ENCODE data around the gene STAT3. TPM values are rescaled to one million over a fixed set of nuclear protein-coding genes. Genes with fewer than 3 reads are reported as not detected.

The STAT3 gene
- total and polyA plus RNA-seq, 9 of the 15 experiments (the other 6 are each of a cell fraction or from before 2014, with no cell fraction given), result 90.0 to 179 (median 114) TPM

DNA sequence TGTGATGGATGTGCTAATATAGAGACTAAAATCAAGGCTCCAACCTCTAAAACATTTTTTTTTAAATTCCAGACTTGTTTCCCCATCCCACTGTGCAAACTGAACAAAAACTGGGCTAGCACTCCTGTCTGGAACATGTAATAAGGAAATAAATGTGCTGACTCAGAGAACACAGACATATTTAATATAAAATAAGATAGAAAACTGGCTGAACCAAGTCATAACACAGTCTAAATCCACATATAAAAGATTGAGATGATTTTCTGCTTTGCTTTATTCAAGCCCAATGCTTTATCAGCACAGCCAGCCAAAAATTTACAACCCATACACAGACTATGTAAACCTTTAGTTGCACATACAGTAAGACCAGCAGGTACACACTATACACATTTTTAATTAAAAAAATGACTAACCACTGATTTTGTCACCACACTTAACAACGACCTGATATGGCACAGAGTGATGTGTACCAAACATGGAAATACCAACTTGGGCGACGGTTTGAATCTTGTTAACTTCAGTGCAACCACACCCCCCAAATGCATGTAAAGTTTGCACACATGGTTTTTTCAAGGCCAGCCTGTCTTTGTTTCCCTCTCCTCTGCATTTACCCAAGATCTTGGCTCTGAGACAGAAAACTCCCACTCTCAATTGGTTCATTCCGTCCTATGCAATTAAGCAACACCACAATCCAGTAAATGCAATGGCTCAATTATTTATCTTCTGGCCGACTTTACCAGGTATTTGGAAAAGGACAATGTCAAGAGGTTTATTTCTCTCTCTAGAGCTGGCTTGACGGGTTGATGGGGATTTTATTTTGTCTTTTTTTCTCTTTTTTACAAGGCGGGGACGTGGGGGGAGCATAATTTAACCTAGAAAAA, 1.2 kb downstream of the STAT3 start (continued):
- TF ChIP-seq, protein P1, sequence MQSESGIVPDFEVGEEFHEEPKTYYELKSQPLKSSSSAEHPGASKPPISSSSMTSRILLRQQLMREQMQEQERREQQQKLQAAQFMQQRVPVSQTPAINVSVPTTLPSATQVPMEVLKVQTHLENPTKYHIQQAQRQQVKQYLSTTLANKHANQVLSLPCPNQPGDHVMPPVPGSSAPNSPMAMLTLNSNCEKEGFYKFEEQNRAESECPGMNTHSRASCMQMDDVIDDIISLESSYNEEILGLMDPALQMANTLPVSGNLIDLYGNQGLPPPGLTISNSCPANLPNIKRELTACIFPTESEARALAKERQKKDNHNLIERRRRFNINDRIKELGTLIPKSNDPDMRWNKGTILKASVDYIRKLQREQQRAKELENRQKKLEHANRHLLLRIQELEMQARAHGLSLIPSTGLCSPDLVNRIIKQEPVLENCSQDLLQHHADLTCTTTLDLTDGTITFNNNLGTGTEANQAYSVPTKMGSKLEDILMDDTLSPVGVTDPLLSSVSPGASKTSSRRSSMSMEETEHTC (IDR thresholded peaks at IDR 0.05), result no peak
- TF ChIP-seq MBD2 (IDR thresholded peaks at IDR 0.05; ENCODE audit: borderline replicate concordance, low read depth), result no peak
- no peak for TF ChIP-seq ARHGAP35 (IDR thresholded peaks at IDR 0.05; ENCODE audit: partially characterized antibody)
- TF ChIP-seq, protein P2, sequence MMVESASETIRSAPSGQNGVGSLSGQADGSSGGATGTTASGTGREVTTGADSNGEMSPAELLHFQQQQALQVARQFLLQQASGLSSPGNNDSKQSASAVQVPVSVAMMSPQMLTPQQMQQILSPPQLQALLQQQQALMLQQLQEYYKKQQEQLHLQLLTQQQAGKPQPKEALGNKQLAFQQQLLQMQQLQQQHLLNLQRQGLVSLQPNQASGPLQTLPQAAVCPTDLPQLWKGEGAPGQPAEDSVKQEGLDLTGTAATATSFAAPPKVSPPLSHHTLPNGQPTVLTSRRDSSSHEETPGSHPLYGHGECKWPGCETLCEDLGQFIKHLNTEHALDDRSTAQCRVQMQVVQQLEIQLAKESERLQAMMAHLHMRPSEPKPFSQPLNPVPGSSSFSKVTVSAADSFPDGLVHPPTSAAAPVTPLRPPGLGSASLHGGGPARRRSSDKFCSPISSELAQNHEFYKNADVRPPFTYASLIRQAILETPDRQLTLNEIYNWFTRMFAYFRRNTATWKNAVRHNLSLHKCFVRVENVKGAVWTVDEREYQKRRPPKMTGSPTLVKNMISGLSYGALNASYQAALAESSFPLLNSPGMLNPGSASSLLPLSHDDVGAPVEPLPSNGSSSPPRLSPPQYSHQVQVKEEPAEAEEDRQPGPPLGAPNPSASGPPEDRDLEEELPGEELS (CRISPR knock-in tag; IDR thresholded peaks at IDR 0.05; ENCODE audit: borderline replicate concordance), result no peak
- TF ChIP-seq ZNF408 (CRISPR knock-in tag; IDR thresholded peaks at IDR 0.05; ENCODE audit: low read depth), result no peak
- TF ChIP-seq ZNF316 (IDR thresholded peaks at IDR 0.05), result peak; percentile 88
- no peak for TF ChIP-seq CAMTA2 (CRISPR knock-in tag; conservative IDR thresholded peaks at IDR 0.05)
- TF ChIP-seq ZHX1 (conservative IDR thresholded peaks at IDR 0.05; ENCODE audit: low read length), result no peak
- TF ChIP-seq, protein P3, sequence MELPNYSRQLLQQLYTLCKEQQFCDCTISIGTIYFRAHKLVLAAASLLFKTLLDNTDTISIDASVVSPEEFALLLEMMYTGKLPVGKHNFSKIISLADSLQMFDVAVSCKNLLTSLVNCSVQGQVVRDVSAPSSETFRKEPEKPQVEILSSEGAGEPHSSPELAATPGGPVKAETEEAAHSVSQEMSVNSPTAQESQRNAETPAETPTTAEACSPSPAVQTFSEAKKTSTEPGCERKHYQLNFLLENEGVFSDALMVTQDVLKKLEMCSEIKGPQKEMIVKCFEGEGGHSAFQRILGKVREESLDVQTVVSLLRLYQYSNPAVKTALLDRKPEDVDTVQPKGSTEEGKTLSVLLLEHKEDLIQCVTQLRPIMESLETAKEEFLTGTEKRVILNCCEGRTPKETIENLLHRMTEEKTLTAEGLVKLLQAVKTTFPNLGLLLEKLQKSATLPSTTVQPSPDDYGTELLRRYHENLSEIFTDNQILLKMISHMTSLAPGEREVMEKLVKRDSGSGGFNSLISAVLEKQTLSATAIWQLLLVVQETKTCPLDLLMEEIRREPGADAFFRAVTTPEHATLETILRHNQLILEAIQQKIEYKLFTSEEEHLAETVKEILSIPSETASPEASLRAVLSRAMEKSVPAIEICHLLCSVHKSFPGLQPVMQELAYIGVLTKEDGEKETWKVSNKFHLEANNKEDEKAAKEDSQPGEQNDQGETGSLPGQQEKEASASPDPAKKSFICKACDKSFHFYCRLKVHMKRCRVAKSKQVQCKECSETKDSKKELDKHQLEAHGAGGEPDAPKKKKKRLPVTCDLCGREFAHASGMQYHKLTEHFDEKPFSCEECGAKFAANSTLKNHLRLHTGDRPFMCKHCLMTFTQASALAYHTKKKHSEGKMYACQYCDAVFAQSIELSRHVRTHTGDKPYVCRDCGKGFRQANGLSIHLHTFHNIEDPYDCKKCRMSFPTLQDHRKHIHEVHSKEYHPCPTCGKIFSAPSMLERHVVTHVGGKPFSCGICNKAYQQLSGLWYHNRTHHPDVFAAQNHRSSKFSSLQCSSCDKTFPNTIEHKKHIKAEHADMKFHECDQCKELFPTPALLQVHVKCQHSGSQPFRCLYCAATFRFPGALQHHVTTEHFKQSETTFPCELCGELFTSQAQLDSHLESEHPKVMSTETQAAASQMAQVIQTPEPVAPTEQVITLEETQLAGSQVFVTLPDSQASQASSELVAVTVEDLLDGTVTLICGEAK (IDR thresholded peaks at IDR 0.05), result no peak
- TF ChIP-seq, protein P3 (CRISPR knock-in tag; IDR thresholded peaks at IDR 0.05), result no peak
- no peak for TF ChIP-seq CHD2 (IDR thresholded peaks at IDR 0.05; ENCODE audit: low read depth, low read length)
